PC-3 (cell line): ENCODE data around the gene DKK3.

Source experiments
- CTCF ChIP-seq: fragments of 300-600 bp; sonication (generic); conservative IDR thresholded peaks from 2 replicates; pipeline ENCODE4 v1.5.1; 2017; ENCODE audit warnings: antibody characterized with exemption, low read depth, mild to moderate bottlenecking, low read length
- EZH2phosphoT487 ChIP-seq: fragments of 300-600 bp; sonication (generic); IDR thresholded peaks from 2 replicates; pipeline ENCODE4 v1.6.1; 2018; ENCODE audit warnings: mild to moderate bottlenecking, antibody characterized with exemption, low read length, borderline replicate concordance

- TF ChIP-seq EZH2phosphoT487 = no peak
- no peak for TF ChIP-seq CTCF
These were observed 45.4 kb upstream of the DKK3 start for GRCh38 chr11:12053606-12054361.
